TTC549 (cell line): ENCODE measurements around the gene CRYGN.

Experiments
- FAIRE-seq: peaks from 2 replicates; lab custom pipeline; 2012; peaks lifted over from hg19 to GRCh38; lab: Jason Lieb, UNC

The CRYGN gene

DNA sequence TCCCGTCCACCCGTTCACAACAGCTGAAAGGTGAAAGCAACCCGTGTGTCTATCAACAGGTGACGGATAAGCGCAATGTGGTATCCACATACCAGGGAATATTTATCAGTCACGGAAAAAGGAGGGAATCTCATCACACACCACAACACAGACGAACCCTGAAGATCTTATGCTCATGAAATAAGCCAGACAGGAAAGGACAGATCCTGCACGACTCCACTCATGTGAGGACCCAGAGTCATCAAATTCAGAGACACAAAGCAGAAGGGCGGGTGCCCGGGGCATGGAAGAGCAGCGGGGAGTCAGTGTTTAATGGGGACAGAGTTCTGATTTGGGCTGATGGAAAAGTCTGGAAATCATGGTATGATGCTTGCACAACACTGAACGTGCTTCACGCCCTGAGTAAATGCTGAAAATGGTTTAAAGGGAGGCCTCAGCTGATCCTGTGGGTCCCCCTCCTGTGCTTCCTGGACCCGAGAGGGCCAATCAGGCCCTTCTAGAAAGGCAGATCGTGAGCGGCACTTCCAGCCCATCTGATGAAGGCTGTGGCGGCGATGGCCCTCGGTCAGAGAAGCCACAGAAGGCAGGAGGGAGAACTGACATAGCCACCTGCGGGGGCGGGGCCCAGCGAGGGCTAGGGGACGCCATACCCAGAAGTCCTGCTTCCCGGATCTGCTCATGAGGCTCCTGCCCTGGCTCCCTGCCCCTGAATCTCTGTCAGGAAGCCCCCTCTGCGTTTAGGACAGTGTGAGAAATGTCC, 49.2 kb downstream of the CRYGN start:
- no peak for FAIRE-seq

DNA sequence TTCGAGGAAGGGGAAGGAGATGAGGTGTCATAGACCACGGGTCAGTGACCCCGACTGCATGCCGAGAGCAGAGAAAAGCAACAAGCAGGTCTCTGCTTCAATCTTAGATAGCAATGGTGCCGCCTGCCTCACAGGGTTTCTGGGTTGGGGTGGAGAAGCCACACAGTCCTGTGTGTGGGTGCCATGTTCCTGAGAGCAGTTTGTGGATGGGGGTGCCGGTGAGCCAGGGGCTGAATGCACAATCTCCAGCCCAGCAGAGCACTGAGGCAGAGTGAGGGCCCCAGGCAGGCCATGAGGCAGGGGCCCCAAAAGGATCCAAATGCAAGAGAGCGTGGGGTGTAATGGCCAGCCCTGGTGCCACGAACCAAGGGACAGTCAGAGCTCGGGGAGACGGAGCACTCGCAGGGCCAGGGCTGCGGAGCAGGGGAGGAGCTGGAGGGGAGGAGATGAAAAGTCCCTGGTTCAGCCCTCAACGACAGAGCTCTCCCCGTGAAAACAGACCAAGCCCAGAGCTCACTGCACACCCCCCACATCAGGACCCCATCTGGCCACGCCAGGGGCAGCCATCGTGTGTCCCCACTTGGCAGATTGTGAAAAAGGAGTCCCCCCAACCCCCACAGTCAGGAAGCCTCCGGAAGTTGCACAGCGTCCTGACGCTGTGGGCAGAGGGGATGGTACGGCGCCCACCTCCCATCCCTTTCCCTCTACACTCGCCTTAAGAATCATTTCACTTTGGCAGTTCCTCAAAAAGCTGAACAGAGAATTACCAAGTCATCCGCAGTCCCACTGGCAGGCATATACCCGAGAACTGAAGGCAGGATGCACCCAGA, 50.0 kb downstream of the CRYGN start:
- no peak for FAIRE-seq

DNA sequence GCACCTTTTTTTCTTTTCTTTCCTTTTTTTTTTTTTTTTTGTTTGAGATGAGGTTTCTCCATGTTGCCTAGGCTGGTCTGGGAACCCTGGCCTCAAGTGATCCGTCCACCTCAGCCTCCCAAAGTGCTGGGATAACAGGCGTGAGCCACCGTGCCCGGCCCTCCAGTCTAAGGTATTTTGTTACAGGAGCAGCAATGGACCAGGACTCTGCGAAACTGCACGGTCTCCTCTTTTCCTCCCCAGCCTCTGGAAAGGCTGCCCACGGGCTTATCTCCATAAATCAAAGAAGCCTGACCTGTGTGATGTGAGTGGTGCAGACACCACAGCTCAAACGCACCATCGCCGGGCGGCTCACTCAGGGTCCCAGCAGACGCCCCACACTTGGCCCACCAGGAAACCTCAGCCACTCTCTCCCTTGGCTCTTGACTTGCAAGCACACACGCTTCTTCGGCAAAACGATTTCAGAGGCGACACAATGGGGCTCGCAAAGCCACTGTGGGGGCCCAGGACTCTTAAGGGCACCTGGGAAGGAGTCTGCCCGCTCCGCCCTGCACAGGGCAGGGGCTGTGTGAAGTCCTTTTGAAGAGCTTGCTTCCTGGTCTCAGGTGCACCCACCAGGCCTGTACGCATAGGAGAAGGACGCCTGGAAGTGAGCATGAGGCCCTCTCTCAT, 50.7 kb downstream of the CRYGN start:
- FAIRE-seq, result no peak

DNA sequence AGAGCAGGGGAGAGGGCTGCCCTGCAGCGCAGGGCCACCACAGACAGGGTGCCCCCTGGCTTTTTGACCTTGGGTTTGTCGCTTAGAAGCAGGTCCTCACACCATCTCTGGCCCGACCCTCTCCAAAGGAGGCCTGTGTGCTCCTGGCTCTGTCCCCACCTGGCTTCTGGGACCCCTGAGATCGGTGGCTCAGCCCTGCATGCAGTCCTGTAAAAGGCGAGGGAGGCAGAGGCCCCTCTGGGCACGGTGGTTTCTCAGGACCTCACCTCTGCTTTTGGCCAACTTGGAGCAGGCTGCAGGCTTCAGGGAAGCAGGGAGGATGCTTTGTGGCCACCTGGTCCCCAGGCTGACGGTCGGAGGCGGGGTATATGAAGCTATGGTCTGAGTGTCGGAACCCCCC, 51.5 kb downstream of the CRYGN start:
- no peak for FAIRE-seq

DNA sequence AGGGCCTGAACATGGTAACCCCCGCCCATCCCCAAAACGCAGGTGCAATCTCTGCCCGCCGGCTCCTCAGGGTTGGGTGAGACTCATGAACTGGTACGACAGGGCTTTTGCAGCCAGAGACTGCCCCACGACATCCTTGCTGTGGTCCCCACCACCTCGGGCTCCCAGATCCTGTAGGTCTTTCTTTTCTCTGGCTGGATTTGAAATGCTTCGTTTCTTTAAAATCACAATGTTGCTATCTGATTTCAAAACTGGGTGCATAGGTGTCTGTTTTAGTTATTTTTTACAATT, 52.0 kb downstream of the CRYGN start:
- FAIRE-seq, result no peak

GRCh38 chr7:151387161-151388006, 52.6 kb downstream of the CRYGN start:
- no peak for FAIRE-seq

GRCh38 chr7:151386301-151387160, 53.4 kb downstream of the CRYGN start:
- no peak for FAIRE-seq

- no peak for FAIRE-seq
Measured at GRCh38 chr7:151385626-151386300, 54.2 kb downstream of the CRYGN start.

DNA sequence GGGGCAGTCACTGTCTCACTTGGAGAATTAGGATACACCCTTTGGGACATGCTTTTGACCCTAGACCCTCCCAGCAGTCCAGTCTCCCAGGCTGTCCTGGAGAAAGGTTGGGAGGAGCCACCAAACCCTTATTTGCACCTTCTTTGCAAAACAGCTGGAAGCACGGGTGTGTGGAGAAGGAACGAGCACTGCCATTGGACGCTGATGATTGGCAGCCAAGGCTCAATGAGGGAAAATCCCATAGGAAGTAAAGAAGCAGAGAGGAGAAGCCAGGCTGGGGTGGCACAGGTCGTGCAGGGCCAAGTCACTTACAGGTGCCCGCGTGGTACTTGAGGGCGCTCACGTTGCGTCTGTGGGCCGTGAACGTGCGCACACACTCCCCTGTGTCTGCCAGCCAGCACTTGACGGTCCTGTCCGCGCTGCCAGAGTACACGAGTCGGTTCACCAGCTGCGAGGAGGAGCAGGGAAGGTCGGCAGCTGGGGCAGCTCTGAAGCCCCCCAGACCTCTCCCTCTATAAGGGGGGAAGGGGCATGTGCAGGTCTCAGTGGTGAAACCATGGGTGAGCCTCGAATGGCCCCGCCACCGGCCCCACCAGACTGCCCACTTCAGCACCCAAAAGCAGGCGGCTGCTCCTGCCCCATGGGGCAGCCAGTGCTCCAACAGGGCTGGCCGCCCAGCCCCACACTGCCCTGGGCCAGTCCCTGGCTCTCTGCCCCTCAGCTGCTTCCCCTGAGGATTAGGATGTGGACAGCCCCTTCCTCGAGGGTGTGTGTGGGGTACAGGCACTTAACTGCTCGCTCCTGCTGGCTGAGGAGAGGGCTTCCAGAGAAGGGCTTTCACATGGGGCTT, 54.9 kb downstream of the CRYGN start:
- FAIRE-seq, result no peak

- no peak for FAIRE-seq
Measured at GRCh38 chr7:151384352-151384697, 55.6 kb downstream of the CRYGN start.

GRCh38 chr7:151383638-151384351, 56.1 kb downstream of the CRYGN start:
- no peak for FAIRE-seq

DNA sequence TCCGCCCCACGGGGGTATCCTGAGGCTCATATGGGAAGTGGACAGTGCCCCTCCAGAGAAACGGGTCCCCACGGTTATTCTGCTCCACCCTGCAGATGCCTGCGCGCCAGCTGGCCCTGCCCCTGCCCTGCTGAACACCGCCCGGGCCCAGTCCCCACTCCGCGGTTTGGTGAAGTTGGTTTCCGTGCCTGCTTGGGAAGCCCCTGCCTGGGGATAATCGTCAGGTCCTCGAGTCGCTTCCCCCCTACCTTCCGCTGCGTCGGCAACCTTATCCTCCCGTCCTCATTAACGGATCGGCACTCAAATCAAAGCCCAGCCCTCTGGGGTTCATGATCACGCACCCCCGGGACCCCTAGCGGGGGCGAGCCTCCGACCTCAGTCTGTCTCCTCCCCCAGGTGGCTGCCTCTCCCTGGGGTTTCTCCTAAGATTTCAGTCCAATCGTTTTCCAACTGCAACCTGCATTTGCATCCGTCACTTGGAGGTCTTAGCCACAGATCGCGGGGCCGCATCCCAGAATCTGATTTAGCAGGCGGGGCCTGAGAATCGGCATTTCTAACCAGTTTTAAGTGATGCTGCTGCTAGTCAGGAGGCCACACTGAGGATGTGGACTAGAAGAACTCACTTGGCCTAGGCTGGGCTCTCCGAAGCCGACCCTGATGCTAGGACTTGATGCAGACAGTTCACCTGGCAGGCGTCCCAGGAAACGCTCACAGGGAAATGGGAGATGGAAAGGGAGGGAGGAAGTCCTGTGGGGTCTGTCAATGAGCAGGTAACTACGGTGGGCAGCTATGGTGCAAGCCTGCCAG, 57.7 kb downstream of the CRYGN start:
- FAIRE-seq, result no peak

DNA sequence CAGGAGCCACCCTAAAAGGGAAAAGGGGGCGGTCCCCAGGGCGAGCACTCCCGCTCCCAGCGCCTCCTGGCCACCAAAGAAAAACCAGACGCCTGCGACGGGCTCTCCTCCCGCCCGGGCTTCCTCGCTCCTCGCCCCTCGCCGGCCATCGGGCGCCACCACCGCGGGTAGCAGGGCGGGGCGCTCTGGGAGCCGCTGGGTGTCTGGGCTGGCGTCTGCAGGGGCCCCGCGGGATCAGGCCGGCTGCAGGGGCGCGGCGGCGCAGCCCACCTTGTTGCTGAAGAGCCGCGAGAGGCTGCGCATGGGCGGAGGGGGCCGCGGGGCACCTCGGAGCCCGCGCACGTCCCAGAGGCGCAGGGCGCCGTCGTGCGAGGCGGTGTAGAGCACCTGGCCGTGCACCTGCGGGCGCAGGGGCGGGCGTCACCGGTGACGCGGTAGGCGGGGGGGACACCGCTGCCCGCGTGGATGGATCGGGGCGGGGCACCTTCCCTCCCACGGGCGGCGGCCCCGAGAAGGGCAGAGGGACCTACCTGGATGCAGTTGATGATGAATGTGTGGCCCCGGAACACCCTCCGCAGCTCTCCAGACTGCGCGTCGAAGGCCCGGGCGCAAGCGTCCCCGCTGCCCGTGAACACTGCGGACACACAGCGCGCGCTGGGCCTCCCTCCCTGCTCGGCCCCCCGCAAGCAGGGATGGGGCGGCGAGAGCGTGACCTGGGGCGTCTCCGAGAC, 58.4 kb downstream of the CRYGN start:
- no peak for FAIRE-seq

DNA sequence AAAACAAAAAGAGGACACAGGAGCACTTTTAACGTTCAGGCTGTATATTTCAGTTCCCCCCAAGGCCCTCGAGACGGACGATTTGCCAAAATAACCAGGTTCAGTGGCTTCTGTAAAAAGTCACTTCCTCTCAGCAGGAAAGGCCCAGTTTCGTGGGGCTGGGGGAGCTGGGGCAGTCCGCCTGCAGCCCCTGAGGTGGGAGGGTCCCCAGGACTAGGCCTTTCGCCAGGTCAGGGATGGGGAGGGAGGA, 58.9 kb downstream of the CRYGN start:
- no peak for FAIRE-seq

- FAIRE-seq, result no peak
Measured at GRCh38 chr7:151380199-151381097, 59.5 kb downstream of the CRYGN start.

DNA sequence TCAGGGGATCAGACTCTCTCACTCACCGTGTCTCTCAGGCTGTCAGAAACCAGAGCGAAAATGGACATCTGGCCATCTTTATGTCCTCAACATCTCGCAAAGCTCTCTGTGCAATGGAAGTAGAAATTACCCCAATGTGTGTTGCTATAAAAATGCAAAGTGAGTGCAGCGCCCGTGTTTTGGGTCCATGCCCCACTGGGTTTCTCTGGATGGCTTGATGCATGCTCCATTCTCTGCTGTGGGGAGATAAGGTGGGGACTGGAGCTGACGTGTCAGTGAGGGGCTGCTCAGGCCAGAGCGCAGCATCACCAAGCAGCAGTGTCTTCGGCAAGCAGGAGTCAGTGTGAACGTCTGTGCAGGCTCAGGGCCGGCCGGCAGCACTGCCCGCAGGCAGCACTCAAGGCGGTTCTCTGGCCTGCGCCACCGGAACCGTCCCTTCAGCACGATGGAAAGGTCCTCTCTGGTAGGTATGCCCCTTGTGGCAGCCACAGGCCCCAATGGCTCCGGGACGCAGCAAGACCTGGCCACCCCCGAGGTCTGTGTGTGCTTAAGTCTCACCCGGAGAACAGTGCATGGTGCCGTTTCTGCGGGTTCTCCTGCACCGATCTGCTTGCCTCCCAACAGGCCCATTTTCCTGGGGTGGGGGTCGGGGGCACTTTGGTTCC, 60.3 kb downstream of the CRYGN start:
- FAIRE-seq, result no peak

GRCh38 chr7:151379193-151379520, 60.8 kb downstream of the CRYGN start:
- FAIRE-seq, result no peak
